Measurements from ENCODE around the gene WFIKKN1.

GRCh38 chr16:616733-617586, 13.8 kb upstream of the WFIKKN1 start:
- TF ChIP-seq CTCF (conservative IDR thresholded peaks at IDR 0.05; ENCODE audit: low read length) (no peak), EZH2phosphoT487 (IDR thresholded peaks at IDR 0.05; ENCODE audit: borderline replicate concordance, low read depth, low read length) (no peak)
